GM19193 (cell line): ENCODE measurements around the gene DIP2C.

ENCODE experiments used
- POLR2A ChIP-seq: IDR thresholded peaks from 4 replicates; pipeline ENCODE4 v1.6.1; 2011; ENCODE audit not compliant: insufficient read depth, insufficient read length; ENCODE audit errors: extremely low read depth

The DIP2C gene

DNA sequence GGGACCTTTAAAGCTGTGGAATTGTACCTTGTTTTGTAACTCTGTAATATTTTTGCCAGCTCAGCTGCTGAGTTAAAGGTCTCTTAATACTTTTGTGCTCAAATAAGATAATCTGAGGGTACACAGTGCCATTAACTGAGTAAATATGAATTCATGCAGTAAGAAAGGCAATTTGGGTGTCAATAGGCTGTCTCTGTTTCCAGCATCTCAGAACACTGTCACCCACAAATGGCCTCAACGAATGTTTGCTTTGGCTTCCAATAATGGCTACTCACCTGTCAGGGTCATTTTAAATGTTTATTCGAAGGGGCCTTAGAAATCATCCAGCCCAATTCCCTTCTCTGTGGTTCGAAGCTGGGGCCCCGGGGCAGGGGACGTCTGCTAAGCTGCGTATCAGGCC, 328.8 kb downstream of the DIP2C start:
- no peak for TF ChIP-seq POLR2A

DNA sequence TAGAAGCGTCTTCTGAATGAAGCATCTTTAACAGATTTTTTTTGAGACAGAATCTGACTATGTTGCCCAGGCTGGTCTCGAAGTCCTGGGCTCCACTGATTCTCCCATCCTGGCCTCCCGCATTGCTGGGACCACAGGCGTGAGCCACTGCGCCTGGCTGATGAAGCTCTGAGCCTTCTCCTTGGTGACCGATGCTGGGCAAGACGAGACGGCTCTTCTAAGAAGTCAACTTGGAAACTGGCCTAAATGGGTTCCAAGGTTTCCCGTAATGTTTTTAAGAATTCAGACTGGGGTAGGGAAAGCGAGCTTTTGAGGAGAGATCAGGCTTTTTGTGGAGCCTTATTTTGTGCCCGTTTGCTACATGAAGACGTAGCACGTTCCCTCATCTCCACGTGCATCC, 329.7 kb downstream of the DIP2C start:
- no peak for TF ChIP-seq POLR2A

DNA sequence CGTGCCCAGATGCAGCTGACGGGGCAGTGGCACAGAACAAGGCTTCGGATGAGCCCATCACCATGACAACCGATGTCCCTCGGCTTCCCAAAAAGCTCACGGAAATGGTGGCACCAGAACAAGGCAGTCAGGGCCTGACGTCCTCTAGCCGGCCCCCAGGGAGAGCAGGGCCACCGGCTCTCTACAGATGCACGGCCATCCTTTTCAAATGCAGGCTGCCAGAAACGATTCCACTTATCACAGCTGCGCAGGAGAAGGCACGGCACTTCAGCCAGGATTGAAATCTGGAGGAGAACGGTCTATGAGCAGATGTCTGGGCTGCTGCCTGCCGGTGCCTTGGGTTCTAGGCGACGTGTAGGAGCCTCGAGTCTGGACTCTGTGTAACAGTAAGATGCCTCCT, 330.4 kb downstream of the DIP2C start:
- TF ChIP-seq POLR2A, result no peak

DNA sequence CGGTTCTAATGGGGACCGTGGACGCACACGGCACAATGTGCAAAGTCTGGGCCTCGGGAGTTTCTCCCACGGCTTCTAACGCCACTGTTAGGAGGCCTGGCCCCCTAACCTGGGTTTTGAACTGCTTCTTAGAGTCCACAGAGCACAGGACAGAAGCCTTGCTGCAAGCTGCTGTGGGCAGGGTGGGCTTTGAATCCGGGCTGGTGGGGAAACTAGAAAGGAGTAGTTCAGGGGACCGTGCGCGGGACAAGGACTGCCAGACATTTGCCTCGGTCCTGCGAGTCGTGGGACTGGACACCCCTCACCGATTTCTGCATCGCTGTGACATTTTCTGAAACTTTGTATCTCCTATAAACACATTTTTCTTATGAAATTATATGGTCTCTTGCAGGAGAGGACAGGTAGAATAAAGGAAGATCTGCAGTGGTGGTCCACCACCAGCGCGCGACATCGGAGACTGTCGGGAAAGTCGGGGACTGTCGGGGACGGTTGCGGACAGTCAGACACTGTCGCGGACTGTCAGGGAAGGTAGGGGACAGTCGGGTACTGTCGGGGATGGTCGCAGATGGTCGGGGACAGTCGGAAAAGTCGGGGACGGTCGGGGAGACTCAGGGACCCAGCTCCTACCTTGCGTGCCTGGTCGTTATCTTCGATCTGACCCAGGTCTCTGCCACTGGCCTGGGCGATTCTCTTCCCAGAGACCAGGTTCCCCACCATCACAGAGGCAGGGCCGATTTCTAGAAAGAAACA, 332.1 kb downstream of the DIP2C start:
- TF ChIP-seq POLR2A, result no peak

DNA sequence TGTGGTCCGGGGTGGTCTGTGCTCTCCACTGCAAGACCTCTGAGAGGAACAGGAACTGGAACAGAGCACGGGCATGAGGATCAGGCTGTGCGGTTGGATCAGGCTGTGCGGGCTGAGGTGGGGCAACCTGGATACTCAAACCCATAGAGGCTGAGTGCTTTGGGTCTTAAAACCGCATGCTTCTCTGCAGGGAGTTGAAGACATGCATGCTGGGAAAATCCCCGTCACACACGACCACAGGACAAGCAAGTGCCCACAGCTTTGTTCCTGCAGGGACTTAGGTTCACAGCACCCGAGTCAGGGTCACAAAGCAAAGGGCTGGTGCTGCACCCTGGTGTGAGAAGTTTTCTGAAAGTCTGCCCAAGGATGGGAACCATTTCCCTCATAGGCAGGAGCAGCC, 333.0 kb downstream of the DIP2C start:
- no peak for TF ChIP-seq POLR2A

DNA sequence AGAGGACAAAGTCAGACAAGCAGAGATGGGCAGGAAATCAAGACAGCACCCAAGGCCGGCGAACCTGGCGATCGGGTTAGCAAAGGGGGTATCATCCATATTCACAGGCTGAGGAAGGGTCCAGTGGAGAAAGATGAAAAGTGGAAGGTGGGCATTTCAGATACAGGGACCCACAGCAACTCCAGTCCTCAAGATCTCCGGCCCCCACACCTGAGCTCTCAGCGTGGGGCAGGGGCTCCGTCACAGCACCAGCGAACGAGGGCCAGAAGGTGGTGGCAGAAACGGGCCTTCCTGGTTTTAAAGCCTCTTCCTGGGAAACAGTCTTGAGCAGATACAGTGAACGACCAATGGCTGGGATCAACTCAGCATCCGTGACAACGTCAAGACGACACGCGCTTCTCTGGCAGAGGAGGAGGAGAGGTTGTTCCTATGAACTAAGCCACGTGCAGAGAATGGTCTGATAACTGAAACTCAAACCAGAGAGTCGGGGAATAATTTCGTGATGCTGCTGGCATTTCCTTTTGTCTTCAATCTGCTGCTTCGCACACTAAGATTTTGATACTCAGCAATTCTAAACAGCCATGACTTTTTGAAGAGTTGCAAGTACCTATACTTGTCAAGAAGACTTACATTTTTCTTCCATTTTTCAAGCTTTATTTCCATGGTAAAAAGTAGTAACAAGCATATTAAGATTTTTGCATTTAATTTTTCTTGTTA, 334.4 kb downstream of the DIP2C start:
- no peak for TF ChIP-seq POLR2A

DNA sequence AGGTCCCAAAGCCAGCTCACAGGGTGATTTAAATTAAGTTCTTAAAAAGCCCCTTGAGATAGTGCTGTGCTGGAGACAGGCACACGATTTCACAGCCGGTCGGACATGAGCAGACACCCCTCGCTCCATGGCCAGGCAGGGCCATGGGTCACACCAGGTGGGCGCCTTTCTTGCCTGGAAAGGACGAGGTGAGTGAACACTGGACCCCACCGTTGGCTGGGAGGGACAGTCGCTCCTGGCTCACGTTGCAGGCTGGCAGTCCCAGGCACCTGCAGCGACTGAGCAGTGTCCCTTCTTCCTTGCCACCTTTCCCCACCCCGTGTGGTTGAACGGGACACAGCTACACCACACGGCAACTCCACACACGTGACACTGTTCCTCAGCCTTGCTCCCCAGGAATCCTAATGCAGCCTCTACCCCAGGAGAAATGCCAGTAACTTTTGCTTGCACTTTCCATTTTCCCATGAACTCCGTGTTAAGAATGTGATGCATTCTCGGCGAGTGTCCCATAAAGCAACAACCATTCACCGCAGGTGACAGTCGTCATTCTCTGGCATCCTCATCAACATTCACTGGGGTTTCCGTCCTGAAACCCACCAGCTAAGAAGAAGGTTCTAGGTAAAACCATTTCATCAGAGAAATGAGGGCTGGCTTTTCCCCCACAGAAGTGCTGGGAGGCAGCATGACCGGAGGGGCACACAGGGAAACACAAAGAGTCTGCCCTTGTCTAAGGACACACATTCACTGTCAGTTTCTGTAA, 336.8 kb downstream of the DIP2C start:
- TF ChIP-seq POLR2A, result no peak

DNA sequence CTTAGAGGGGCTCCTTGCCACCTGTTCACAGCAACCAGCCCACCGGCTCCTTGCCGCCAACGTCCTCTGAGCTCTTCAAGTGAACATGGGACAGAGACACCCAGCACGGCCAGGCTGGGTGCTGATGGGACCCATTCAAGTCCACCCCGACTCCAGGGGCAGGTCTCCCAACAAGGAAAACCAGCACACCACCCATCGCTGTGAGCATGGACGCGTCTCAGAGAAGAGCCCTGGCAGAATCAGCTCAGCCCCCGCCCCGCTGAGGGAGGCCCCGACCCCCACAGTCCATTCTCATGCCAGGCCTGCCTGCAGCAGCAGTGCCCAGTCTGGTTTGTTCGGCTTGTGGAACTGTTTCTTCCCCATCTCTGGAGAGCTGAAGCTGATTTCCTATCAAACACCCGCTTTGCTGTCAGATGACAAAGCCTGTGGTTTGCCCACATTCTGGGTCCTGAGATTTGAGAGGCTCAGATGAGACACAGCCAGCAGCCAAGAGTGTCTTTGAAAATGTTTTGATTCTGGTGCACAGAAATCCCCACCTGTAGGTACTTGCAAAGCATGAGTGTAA, 337.6 kb downstream of the DIP2C start:
- no peak for TF ChIP-seq POLR2A

DNA sequence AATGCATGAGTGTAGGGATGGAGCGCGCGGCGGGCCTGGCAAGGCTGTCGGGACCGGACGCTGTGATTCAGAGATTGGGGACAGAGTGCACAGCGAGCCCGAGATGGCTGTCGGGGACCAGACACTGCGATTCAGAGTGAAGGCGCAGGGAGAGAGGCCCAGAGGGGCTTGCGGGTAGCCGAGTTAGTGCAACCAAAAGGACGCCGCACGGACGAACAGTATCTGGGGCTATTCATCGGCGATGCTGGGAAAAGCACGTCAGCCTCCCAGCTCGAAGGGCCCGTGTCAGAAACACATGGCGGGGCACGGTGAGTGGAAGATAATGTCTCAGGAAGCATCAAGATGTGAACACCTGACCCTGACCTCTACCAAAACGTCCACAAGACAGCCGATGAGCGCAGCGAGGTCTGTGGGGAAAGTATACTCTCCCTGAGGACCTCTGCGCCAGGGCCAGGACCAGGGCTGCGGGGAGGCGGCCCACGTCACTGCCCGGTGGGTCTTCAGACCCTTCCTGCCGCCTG, 338.4 kb downstream of the DIP2C start:
- TF ChIP-seq POLR2A, result no peak

DNA sequence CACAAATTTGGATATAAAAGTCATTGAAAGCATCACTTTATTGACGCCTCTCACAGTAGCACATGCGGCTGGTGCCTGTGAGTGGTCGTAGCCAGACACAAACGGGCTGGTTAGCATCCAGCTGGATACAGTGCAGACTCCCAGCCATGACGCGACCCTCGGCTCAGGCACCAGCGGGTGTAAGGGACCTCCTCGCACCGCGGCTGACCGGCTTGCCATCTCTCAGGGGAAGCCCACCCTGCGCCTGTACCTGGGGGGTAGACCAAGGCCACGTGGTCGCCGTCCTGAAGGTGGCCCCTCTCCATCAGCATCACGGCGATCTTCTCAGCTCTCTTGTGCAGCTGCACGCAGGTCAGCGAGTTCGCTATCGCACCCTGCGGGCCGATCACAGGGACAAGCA, 340.4 kb downstream of the DIP2C start:
- TF ChIP-seq POLR2A, result no peak

DNA sequence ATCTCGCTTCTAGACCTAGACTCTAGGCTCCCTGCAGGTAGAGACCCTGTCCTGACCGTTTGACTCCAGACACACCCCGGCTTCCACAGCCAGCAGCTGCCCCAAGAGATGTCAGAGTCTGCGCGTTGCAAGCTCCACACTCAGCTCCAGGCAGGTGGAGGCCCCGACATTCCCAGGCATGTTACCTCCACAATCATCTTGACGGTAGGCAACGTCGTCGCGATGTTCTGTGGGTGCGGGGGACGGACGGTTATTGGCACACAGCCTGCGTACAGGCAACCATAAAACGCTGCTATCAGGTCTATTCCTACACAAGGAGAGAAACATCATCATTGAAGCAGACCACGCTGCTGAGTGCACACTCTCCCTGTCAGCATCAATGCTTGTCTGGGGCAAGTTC, 341.0 kb downstream of the DIP2C start:
- no peak for TF ChIP-seq POLR2A

DNA sequence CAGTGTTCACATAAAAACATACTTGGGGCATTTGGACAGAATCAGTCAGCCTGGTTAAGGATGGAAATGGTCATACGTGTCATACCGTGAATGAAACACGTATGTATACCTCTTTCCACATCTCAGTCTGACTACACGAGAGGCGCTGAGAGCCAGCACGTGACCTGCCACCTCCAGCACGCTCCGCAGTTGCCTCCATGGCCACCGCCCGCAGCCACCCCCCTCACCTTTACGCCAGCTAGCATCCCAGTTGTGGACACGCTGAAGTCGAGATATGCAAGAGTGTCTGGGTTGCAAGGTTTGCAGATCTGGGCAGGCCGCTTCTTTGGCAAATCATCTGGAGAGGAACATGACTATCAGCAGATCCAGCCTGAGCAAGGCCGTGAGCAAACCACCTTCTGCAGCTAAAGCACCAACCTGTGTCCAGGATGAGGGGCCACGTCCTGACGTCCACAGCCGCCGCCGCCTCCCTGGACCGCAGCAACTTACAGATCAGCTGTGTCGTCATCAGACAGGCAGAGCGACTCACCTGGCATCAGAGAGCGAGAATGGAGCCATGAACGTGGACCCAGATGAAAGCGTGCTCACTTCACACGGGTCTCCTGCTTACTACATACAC, 344.8 kb downstream of the DIP2C start:
- no peak for TF ChIP-seq POLR2A

DNA sequence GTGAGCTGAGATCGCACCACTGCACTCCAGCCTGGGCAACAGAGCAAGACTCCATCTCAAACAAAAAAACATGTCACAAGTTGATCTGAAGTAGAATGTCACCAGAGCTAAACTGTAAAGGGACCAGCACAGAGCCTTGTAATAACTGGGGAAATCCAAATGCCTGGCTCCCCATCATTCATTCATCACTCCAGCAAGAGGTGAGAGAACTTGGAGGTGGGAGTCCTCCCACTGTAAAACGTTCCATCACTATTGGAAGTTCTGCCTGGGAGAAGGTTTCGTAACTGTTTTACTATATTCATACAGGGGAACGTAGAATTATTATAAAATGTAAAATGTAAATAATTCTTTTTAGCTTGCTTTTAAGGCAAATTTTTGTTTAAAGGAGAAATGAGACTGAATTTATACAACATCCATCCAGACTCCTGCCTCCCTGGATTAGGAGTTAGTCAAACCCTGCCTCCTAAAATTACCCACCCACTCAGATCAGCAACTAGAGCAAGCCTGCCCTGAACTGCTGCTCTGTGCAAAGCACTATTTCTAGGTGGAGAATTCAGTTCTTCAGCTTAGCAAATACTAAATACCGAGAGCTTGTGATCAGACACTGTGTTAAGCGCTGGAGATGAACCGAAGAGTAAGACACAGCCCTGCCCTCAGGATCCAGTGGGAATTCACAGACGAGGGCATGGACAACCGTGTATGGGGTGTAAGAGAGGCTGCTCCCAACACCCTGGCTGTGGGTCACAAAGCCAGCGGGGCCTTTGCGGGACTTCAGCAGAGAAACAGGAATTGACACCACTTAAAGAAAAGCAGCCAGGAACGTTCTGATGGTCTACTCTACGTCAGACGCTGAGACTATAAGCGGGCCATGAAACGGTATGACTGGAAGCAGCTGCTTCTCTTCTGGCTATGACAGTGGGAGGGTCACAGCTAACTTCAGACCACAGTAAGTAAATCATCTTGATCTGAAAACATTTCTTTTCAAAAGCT, 345.9 kb downstream of the DIP2C start:
- no peak for TF ChIP-seq POLR2A
